HG02981 (cell line): ENCODE results near the gene CEP19.
"Not testable (repeated sequence)": the region's sequence is repeated elsewhere in the genome, so short reads cannot be mapped to it uniquely, and the experiment has no call there.

Source experiments
- ATAC-seq: cut with Tn5 transposase; IDR thresholded peaks from one replicate; pipeline ENCODE4 v1.9.1; 2021; ENCODE audit warnings: mild to moderate bottlenecking, moderate library complexity; ENCODE audit not compliant: unreplicated experiment

The CEP19 gene, protein sequence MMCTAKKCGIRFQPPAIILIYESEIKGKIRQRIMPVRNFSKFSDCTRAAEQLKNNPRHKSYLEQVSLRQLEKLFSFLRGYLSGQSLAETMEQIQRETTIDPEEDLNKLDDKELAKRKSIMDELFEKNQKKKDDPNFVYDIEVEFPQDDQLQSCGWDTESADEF

DNA sequence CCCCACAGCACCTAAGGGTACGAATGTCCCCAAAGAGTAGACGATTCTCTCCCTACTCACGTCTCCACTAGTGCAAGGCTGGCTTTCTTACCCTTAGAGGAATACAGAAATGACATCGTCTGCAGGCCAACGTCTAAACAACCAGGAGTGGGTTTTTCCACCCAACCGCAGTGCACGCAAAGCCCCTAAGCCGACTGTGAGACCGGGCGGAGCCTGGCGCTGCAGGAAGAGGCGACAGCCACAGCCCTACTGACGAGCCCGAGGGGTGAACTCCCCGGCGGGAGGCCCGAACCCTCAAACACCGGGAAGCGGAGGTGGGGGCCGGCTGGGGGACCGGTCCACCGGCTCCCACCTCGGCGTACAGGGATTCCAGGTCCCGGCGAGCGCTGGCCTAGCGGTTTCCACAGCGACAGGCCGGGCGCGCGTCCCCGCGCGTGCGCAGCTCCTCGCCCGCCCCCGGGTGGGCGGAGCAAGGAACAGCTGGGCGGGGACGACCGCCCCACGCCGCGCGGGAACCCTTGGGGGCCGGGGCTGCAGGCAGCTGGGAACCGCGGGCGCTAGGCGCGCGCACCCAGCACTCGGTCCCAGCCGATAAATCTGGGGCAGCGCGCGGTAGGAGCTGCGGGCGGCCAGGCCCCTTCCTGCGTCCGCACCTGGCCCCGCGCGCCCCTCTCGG is at the start of gene CEP19, which contains the start of gene PIGX:
CEP19 (minus strand) TSS at position 413 of the 676 bp plus-strand sequence. CDS start 3,593 bp downstream, outside the sequence.
PIGX (plus strand) TSS at position 540 of the 676 bp plus-strand sequence.
- ATAC-seq, result peak; percentile 70

GRCh38 chr3:196757876-196758739 is 46.1 kb upstream of the CEP19 start:
- ATAC-seq, result no peak

- ATAC-seq, result no peak
These were observed 44.7 kb upstream of the CEP19 start for GRCh38 chr3:196756732-196757131.

- ATAC-seq, result no peak
These were observed 42.3 kb upstream of the CEP19 start for GRCh38 chr3:196754091-196754981.

- ATAC-seq, result no peak
These were observed 41.2 kb upstream of the CEP19 start for GRCh38 chr3:196753201-196753600.

DNA sequence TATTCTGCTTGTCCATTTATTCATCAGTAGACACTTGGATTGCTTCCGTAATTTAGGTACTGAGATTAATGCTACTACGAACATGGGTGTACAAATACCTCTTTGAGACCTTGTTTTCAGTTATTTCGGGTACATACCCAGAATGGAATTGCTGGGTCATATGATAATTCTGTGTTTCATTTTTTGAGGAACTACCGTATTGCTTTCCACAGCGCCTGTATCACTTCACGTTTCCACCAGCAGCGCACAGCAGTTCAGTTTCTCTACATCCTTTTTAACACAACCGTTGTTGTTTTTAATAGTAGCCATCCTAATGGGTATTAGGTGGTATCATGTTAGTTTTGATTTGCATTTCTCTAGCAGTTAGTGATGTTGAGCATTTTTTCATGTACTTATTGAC is 37.1 kb upstream of the CEP19 start:
- no peak for ATAC-seq

- ATAC-seq, result not testable (repeated sequence)
These were observed 31.5 kb upstream of the CEP19 start for GRCh38 chr3:196743569-196743968.

- no peak for ATAC-seq
These were observed 29.3 kb upstream of the CEP19 start for GRCh38 chr3:196741249-196741889.

- no peak for ATAC-seq
These were observed 28.6 kb upstream of the CEP19 start for GRCh38 chr3:196740481-196741248.

DNA sequence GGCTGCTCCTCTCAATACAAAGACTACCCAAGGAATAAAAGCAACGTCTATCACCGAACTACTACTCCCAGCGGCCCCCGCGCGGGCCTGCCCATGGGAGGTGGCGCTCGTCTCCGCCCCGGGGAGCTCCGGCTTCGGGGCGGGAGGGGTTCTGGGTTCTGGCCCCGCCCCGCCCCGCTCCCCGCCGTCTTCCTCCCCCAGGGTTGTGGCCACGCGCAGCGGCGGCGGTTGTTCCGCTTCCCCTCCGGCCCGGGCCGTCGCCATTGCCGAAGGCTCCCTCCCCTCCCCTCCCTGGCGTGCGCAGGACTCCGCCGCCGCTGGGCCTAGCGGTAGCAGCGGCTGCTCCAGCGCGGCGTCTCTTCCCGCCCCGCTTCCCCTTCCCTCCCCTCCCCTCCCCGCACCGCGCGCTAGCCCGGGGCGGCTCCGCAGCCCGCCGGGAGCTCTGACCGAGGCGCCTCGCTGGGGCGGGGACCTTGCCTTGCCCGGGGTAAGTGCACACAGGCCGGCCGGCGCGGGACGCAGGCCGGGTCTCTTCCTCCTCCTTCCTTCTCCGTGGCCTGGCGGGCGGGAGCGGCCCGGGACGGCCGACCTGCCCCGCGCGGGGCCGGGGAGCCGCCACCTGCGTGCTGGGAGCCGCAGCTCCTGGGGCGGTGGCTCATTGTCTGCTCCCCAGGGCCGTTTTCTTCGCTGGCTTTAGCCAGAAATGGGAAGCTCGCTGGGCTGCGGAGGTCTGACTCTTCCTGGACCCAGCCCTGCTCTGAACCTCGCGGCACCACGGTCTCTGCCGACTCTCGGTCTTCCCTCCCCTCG is 27.8 kb upstream of the CEP19 start, which contains the start of gene PAK2:
PAK2 (plus strand) TSS at position 187 of the 810 bp plus-strand sequence. CDS start 42,790 bp downstream, outside the sequence.
- ATAC-seq, result peak; percentile 88

DNA sequence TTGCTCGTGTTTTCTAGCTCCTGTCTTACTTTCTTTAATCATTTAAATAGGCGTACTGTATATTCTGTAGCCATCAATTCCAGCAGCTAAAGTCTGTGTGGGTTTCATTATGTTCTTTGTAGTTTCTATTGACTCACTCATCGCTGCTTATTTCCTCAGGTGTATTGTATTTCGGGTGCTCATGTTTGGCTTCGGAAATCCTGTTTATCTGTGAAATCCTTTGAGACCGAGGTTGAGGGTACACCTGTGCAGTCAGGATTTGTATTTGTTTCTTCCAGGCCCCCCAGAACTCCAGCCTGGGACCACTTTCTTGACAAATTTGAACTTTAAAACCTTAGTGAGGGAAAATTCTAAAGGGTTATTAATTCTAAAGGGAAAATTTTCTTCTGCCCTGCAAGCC is 25.6 kb upstream of the CEP19 start:
- no peak for ATAC-seq

DNA sequence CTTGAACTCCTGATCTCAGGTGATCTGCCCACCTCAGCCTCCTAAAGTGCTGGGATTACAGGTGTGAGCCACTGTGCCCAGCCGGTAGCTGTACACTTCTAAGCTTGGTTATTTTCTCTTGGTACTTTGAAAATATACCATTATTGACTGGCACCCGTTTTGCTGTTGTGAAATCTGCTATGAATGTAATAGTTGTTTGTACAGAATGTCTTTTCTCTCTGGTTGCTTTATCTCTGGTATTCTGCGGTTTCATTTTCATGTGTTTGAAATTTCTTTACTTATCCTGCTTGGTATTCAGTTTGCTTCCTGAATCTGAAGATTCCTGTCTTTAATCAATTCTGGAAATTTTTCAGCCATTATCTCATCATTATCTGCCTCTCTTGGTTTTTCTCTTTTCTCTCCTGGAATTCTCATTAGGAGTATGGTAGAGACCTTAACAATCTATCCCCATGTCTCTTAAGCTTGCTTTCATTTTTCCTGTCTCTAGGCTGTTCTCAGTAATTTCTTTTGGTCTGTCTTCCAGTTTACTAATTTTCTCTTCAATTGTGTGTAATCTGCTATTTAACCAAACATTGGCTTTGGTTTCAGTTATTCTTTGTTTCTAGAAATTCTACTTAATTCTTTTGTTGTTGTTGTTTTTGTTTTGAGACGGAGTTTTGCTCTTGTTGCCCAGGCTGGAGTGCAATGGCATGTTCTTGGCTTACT is 24.8 kb upstream of the CEP19 start:
- ATAC-seq, result no peak

- no peak for ATAC-seq
These were observed 23.7 kb upstream of the CEP19 start for GRCh38 chr3:196735751-196736150.

DNA sequence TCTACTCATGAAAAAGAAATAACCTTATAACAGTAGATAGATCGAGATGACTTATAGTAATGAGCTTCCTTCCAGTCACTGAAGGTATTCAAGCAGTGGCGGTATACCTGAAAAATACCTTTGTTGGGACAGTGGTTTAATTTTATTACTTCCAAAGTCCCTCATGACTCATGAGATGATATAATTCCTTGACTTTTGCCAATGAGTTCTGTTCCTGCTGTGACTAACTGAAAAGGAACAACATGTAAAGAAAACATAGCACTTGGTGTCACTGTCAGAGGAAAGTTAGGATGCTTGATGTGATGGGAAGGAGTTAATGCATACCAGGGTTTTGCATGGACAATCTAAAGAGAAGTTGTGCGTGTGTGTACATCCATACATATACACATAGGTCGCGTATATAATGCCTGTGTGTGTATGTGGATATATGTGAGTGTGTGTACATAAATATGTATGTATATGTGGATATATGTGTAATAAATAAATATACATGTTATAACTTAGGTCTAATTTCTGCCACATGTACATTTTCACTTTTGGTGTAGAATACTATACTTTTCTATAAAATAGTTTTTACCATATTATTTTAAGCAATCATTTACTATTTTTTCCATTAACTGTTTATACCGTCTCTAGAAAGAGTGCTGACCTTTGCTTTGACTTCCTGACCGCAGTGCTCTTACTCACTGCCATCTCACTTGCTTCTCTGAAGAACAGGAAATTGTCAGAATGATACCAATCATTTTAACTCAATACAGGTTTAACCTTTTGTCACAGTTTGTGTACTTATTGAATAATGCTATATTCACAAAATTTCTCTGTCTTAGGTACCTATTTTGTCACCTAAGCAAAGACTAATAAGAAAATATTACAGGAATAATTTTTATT is 15.0 kb upstream of the CEP19 start:
- no peak for ATAC-seq

- no peak for ATAC-seq
These were observed 9.0 kb upstream of the CEP19 start for GRCh38 chr3:196721097-196721496.

- ATAC-seq, result peak; percentile 65
These were observed 5.1 kb upstream of the CEP19 start for GRCh38 chr3:196717162-196717561.
